Midbrain (tissue), 1 donor: ENCODE results near the gene LDB2.
"Not testable (repeated sequence)": the region's sequence is repeated elsewhere in the genome, so short reads cannot be mapped to it uniquely, and the experiment has no call there.

Experiments used
- DNase-seq: peaks from one replicate; lab custom pipeline; 2025; lab: John Stamatoyannopoulos, UW

Gene LDB2

GRCh38 chr4:16596267-16596666 lies 302.2 kb downstream of the LDB2 start:
- no peak for DNase-seq

GRCh38 chr4:16594128-16594527 lies 304.3 kb downstream of the LDB2 start:
- DNase-seq = no peak

DNA sequence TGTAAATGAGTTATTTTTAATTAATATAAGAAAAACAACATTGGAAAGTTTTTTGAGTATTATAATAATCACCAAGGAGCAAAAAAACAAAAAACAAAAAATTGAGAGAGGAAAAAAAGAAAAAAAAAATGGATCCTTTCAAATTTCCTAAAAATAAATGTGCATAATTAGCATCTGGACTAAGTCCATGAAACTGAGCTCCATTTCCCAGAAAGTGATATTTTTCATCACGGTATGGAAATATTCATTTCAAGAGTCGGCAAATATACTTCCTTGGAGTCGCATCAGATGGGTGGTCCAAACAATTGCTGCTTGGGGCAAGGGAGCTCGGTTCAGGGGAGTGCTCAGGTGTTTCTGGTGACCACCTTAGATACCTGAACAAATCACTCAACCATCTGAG lies 305.1 kb downstream of the LDB2 start:
- DNase-seq = no peak

DNA sequence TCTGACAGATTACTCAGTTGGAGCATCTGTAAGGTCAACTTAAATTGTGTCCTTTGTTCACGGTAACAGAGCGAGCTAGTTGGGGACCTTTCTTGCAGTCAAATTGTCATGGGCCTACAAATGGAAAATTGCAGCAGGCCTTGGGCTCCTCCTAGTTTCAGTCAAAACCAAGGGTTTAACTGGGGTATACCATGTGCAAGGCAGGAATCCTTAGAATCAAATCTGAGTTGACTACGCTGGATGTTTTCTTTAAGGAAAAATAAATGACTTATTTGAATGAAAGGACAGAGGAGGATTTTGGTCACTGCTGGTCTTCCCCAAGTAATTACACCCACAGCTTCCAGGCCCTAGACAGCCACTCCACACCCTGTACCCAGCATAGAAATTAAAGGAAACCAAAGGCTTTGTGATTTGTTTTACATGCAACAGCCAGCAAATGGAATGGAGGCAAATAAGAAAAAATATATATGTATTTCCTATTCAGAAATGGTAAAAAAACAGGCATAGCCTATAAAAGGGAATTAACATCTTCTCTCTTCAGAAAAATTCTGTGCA lies 307.1 kb downstream of the LDB2 start:
- DNase-seq = no peak

DNA sequence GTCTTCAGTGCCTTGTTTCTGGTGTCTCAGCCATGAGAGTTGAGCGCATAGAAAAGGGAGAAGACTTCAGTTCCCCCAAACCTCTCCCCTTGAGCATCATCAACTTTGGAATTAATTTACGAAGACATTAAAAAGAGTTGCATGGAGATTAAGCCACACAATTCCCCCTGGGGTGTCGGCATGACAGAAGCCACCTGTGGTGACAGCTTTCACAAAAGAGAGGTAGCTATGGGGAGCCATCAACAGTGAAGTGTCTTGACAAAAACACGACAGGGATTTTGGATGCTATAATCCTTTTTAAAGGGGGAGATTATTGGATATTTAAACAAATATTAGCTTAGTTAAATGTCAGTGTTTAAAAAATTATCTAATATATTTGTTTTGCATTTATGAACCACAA lies 307.6 kb downstream of the LDB2 start:
- DNase-seq = no peak

DNA sequence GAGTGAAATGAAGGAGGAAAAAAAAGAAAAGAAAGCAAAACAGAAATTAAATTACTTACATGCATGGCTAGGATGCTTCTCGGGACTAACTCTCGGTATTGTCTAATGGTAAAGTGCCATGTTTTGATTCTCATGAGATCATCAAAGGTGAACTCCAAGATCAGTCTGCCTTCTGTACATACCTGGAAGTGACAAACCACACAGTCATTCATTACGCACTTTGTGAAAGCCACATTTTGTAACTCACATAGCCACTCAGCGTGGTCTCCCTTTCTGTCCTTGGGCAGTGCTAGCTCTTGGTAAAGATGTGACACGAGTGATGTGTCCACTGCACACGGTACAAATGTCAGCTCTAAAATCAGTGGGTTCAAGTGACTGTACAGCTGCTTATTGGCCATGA lies 309.8 kb downstream of the LDB2 start:
- no peak for DNase-seq

DNA sequence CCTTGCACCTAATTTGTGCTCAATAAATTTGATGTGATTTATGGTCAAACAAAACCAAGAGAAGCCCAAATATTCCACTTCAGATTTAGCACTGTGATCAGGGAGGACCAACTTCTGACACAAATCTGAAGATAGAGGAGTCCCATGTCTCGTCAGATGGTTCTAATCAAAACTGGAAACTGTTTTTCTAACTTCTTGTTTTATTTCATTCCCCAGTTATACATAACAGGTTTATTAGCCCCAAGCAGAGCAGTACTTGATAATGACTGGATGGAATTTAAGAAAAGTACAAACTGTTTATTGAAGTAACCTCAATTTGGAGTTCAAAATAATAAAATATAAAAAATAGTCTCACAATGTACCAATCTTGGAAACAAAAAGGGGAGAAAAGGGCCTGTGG lies 310.3 kb downstream of the LDB2 start:
- DNase-seq = no peak

- no peak for DNase-seq
These were observed 313.4 kb downstream of the LDB2 start for GRCh38 chr4:16585053-16585452.

- no peak for DNase-seq
These were observed 314.7 kb downstream of the LDB2 start for GRCh38 chr4:16583764-16584163.

GRCh38 chr4:16582526-16582925 lies 315.9 kb downstream of the LDB2 start:
- no peak for DNase-seq

DNA sequence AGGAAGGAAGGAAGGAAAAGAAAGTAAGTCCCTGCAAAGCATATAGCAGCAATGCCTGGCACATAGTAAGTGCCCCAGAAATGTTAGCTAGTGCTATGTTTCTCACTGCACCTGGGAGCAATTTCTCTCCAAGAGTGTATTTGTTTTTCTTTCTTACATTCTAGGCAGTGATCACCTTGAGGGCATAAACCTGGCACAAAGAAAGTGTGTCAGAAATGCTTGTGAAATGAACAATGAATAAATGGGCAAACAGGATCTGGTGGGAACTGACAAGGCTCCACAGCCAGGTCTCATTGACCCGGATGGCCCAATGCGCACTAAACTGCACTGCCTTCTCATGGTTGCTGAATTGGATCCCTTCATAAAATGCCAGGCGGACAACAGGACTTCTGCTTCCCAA lies 316.4 kb downstream of the LDB2 start:
- no peak for DNase-seq

GRCh38 chr4:16581117-16581516 lies 317.3 kb downstream of the LDB2 start:
- DNase-seq = no peak

- no peak for DNase-seq
These were observed 317.9 kb downstream of the LDB2 start for GRCh38 chr4:16580514-16580913.

DNA sequence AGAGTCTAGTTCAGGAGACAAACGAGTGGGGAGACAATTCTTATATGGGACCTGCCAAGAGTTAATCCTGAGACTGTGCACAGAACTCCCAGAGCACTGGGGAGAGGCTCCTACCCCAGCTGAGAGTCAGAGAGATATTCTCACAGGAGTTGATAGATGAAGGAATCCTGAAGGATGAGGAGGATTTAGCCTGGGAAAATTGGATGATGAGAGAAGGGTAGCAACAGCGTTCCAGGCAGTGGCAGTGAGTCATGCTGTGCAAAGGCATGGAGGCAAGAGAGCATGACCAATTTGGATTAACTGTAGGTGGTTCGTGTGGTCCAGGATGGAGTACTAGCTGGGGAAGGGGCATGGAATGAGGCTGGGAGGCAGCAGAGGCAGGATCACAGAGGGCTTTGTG lies 318.6 kb downstream of the LDB2 start:
- DNase-seq = no peak

- DNase-seq = no peak
These were observed 321.3 kb downstream of the LDB2 start for GRCh38 chr4:16577177-16577576.

DNA sequence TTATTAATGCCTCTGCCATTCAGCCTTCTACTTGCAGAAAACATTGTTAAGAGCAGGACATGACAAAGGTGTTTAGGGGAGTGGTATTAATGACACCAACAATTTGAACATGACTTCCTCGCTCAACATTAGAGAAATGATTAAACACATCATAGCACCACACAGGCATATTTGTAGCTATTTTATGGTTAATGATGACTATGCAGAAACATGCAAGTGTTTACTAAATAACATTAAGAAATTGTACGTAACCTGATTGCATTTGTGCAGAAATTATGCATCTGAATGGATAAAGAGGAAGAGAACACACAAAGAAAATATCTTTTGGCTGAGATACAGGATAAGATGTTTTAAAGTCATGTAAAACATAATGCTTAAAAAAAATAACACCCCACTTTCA lies 323.5 kb downstream of the LDB2 start:
- DNase-seq = no peak

DNA sequence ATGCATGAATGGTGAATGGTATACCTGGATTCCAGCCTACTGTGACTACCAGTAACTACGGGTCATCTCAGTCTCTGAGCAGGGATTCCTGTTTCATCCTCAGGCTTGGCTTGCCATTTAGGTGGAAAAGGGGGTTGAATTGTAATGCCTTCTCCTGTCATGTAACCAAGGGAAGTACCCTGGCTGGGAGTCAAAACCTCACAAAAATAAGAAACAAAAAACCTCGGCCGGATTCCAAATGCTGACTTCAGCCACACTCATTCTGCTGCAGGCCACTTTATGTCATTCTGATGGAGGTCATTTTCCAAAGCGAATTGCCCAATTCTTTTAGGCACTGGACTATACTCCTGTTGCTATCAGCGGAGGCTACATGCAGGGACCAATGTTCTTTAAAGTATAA lies 324.7 kb downstream of the LDB2 start:
- DNase-seq = peak; percentile 72

- DNase-seq = no peak
These were observed 325.2 kb downstream of the LDB2 start for GRCh38 chr4:16573206-16573605.

DNA sequence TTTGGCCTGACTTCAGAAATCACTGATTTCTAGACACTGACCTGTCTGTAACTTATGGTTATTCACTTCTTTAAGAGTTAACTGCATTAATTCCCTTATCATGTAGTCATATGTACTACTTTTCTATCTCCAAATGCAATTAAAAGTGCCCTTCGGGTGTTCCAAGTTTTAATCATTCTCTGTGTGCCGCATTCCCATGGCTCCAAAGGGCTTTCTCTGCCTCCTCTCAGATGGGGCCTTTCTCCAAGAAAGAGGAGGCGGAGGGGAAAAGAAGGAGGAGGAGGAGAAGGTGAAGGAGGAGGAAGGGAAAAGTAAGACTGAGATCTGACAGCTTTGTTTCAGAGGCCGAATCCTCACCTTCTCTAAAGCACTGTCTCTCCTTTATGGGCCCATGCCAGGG lies 325.8 kb downstream of the LDB2 start:
- no peak for DNase-seq

GRCh38 chr4:16572161-16572560 lies 326.3 kb downstream of the LDB2 start:
- no peak for DNase-seq

GRCh38 chr4:16569790-16570189 lies 328.7 kb downstream of the LDB2 start:
- DNase-seq = no peak

GRCh38 chr4:16557316-16557715 lies 341.1 kb downstream of the LDB2 start:
- DNase-seq = not testable (repeated sequence)

DNA sequence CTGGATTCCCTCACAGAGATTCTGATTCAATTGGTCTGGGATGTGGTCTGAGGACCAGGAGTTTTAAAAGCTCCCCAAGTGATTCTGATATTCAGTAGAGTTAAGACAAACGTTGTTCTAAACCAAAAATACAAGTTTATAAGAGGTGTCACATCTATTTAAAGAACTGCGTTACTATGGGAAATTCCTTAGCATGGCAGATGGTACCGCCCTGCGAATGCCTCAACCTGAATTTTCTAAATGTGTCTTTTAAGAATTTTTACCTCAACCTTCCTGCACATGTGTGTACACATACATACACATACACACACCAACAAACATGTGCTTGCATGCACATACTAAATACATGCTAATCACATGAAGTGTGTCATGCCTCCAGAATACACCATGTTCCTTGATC lies 343.3 kb downstream of the LDB2 start:
- no peak for DNase-seq

DNA sequence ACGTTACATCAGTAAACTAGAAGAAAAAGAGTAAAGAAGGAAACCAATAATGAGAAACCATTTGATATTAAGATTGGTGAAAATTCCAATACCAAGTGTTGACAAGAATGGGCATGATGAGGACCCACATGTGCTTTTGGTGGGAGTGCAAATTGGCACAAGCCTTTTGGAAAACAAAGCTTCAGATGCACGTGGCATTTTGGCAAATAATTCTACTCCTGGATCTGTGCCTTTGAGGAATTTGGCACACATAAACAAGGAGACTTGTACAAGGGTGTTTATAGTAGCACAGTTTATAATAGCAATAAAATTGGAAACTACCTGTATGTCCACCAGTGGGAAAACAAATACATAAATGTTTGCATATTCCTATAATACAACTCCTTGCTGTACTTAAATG lies 347.9 kb downstream of the LDB2 start:
- no peak for DNase-seq

DNA sequence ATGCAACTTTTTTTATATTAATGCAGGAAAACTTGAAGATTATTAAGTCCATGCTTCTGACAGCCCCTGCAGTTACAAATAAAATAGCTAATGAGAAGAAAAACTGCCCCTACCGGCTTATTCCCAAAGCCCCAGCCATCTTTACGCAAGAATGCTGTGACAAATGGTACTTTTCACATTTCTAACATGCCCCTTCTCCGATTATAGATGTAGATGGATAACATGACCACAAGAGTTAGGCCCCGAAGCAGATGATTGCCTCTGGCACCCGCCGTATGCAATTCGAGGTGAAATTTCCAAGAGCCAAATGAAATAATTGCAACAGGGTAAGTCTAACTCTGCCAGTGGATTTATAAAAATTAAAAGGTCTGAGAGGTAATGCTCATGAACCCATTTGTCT lies 352.8 kb downstream of the LDB2 start:
- no peak for DNase-seq
